Left colon (tissue), 2 donors: Measurements from ENCODE around the gene EPB41L4A. TPM values are rescaled to one million over a fixed set of nuclear protein-coding genes. Genes with fewer than 3 reads are reported as not detected.
"Not testable (repeated sequence)": the region's sequence is repeated elsewhere in the genome, so short reads cannot be mapped to it uniquely, and the experiment has no call there.

ENCODE experiments used
- ATAC-seq: fragments of 200-7000 bp; cut with Tn5 transposase; one replicate; pipeline ENCODE4 v1.9.1; 2020; ENCODE audit warnings: mild to moderate bottlenecking, moderate library complexity
- DNase-seq, 2 donors: peaks; one replicate each; pipeline ENCODE4 v3.0.0-alpha.2; 2020
- intact Hi-C, 2 donors: fragments of 100-400 bp; cut with DNase I in 1 of 2; cut with micrococcal nuclease in 1 of 2; formaldehyde crosslinking; loops; one replicate each; pipeline versions ENCODE4 v1.11.2 to v1.14.0; 2022; cut with DNase I, micrococcal nuclease
- total RNA-seq, 2 donors: library from RNA; stranded (reverse); fragmentation: NEBNext Ultra II Directional; extraction: Animal tissue kit (Norgen Biotek cat#: 25700); gene quantifications; one replicate each; pipeline ENCODE4 v1.2.1, GENCODE V29; 2021
- donor health status: DM: no; HTN: no; CAD: no.
- donor health status: DM: yes; HTN: yes; CAD: no.

Gene EPB41L4A
- total RNA-seq, 2 donors from 2014 or later = 10.2 to 34.0 TPM

DNA sequence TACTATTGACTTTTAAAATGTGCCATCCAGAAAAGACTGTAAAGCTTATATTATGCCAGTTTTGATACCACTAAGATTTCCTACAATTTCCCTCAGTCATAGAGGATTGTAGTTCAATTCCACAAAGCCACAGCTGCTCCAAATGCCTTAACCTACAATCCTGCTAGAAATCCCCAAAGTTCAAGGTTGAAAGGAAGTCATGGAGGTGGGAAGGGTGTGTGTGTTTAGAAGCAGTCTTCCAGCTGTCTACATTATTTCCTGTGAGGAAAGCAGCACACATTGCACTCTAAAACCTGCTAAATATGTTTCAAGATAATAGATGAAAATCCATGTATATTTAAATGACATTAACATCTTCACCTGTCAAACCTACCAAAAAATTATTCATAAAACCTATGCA lies 11.8 kb downstream of the EPB41L4A start:
- intact Hi-C loops = no loop called here
- no peak for ATAC-seq
- no peak for DNase-seq

DNA sequence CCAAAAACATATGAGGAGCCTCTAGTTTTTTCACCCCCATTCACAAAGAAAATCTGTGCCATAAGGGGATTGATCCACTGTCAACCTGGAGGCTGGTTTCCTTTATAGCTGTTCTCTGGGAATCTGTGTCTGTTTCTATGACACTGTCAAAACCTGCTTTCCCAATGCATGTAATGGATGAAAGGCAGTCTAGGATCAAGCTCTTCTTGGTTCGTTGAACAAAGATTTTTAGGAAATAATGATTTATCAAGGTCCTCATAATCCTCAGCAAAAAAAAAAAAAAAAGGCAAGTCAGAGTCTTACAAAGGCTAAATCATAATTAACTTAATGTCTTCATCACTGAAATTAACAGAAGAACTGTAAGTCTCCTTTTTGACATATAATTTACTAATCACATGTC lies 16.0 kb downstream of the EPB41L4A start:
- DNase-seq (no peak), ATAC-seq (no peak)
- intact Hi-C loops = no loop called here

DNA sequence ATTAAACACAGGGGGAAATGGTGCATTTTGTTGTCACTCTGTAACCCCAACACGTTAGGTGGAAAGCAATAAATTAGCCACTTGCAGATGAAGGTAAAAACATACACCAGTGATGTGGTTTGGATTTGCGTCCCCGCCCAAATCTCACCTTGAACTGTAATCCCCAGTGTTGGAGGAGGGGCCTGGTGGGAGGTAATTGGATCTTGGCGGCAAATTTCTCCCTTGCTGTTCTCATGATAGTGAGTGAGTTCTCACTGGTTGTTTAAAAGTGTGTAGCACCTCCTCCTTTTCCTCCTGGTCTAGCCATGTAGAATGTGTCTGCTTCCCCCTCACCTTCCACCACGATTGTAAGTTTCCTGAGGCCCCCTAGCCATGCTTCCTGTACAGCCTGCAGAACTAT lies 17.2 kb downstream of the EPB41L4A start:
- intact Hi-C loops = no loop called here
- DNase-seq = no peak
- ATAC-seq = no peak

DNA sequence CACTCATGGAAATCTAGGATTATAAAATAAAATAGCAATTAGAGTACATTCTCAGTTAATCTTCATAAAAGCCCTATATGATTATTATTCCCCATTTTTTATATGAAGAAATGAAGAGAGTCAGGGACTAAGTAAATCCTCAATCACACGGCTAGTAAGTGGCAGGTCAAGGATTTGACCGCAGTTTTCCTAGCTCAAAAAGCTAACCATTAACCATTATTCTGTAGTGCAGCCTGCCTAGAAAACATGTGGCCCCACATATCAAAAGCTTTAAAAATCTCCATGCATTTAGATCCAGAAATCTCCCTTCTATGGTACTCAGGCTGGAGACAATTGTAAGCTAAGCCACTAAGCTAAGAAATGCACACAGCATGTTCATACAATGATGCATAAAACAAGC lies 21.4 kb downstream of the EPB41L4A start:
- ATAC-seq = no peak
- intact Hi-C loops = no loop called here
- DNase-seq = no peak

DNA sequence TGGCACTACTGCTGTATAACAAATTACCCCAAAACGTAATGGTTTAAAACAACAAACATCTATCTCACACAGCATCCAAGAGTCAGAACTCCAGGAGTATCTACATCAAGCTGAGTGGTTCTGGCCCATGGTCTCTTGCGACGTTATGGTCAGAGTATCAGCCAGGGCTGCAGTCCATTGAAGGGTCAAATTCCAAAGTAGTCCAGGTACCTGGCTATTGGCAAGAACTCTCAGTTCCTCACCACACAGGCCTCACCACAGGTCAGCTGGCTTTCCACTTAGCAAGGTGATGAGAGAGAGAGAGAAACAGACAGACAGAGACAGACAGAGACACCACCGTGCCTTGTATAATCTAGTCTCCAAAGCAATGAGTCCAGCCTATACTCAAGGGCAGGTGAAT lies 22.6 kb downstream of the EPB41L4A start:
- intact Hi-C loops = no loop called here
- DNase-seq (no peak), ATAC-seq (no peak)

DNA sequence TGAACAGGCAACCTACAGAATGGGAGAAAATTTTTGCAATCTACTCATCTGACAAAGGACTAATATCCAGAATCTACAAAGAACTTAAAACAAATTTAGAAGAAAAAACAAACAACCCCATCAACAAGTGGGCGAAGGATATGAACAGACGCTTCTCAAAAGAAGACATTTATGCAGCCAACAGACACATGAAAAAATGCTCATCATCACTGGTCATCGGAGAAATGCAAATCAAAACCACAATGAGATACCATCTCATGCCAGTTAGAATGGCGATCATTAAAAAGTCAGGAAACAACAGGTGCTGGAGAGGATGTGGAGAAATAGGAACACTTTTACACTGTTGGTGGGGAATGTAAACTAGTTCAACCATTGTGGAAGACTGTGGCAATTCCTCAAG lies 23.8 kb downstream of the EPB41L4A start:
- ATAC-seq, DNase-seq, intact Hi-C loops: not testable (repeated sequence)

DNA sequence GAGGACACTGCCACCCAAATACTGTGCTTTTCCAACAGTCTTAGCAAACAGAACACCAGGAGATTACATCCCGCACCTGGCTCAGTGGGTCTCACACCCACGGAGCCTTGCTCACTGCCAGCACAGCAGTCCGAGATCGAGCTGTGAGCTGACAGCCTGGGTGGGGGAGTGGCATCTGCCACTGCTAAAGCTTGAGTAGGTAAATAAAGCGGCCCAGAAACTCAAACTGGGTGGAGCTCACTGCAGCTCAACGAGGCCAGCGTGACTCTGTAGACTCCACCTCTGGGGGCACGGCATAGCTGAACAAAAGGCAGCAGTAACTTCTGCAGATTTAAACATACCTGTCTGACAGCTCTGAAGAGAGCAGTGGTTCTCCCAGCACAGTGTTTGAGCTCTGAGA lies 28.8 kb downstream of the EPB41L4A start:
- intact Hi-C loops = no loop called here
- peak; percentile 31 to 44 for DNase-seq
- peak; percentile 94 for ATAC-seq

DNA sequence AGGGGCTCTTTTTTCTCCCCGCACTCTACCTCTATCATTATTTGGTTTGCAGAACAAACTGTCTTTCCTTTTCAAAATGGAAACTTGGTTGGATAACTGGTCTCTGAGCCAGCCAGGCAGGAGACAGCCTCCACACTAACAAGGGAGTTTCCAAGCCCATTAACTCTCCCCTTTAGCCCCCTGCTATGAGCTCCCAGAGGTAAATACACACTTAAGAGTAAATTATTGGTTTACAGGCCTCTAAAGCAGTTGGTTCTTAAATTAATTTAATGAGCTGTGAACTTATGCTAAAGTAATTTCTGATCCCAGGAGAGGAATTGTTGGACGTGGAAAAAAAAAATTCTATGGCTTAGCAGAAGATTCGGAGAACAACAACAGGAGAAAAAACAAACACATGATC lies 30.3 kb downstream of the EPB41L4A start:
- no peak for DNase-seq
- intact Hi-C loops = no loop called here
- ATAC-seq = no peak

DNA sequence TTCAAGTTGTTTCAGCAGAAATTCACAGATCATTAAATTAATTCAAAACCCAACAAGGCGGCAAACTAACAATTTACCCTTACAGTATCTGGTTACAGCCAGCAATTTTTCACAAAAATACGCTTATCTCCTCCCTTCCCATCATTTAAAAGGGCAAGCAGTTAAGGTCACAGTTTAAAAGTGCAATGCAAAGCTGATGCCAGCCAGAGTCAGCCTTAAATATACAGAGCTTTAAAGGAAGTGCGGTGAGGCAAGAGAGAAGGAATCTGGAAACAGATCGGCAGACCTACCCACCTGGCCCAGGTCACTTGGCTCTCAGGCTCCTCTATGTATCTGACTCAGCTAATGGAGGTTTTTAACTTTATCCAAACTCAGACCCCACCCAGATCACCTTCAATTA lies 31.0 kb downstream of the EPB41L4A start:
- DNase-seq = no peak
- intact Hi-C loops = no loop called here
- no peak for ATAC-seq

DNA sequence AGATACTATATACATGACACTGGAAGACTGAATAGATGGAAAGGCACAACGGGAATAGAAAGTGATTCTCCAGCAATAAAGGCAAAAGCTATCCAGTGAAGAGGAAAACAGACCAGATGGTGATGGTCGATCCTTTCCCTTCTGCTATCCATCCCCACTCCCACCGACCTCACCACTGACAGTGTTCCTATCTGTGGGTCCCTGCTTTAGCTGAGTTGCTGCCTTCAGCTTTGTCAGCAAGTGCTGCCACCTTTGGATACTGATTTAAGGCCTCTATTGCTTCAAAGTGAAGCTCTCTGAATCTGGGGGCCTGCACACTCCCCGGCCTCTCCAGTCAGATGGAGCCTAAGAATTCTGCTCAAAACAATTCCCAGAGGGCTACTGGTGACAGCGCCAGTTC lies 32.3 kb downstream of the EPB41L4A start:
- intact Hi-C loops = no loop called here
- no peak for DNase-seq

DNA sequence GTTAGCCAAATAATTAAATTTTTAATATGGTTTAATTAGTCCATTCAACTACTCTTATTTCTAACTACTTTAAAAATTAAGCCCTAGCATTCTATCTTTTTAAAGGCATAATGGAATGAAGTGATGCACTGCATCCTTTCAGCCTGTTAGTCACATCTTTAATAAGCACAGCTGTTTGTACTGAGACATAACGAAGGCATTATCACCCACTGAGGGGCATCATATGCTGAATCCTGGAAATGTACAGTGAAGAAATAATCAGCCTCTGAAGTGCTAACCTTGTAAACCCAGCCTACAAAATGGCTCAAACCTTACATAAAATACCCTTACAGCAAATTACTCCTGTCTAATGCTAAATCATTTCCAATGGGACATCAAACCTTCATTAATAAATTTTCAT lies 33.1 kb downstream of the EPB41L4A start:
- no peak for ATAC-seq
- intact Hi-C loops = no loop called here
- DNase-seq = no peak

More for the DNA sequence above, 32.3 kb downstream of the EPB41L4A start:
- ATAC-seq = no peak

DNA sequence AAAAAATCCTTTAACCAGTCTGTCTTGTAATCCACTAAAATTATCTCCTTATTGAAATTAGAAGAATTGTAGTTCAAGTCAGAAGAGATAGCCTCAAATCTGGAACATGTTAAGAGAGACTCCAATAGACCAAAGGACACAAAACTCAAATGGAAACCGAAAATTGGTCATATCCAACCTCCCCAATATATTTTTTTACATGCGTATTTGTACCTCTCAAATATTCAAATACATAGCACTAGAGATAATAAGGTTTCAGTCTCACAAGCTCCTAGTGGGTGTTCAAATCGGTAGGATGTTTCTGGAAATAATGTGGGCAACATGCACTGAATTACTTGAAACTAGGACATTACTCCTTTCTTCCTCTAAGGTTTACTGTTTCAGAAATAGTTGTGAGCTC lies 33.5 kb downstream of the EPB41L4A start:
- DNase-seq = no peak
- intact Hi-C loops = no loop called here
- ATAC-seq = no peak

DNA sequence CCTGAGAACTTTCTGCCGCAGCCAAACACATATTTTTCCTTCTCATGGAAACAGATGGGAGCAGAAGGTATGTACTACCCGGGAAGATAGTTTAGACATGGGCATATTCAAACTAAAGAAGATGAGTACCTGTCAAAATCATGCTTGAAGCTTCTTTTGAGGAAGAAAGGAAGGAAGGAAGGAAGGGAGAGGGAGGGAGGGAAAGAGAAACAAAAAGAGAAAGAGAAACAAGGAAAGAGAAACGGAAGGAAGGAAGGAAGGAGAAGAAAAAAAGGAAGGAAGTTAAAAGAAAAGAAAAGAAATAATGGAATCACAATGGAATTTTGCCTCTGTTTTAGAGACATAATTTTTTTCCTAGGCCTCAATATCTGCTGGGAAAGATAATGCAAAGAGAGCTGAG lies 34.6 kb downstream of the EPB41L4A start:
- intact Hi-C loops = no loop called here
- DNase-seq (no peak), ATAC-seq (no peak)

DNA sequence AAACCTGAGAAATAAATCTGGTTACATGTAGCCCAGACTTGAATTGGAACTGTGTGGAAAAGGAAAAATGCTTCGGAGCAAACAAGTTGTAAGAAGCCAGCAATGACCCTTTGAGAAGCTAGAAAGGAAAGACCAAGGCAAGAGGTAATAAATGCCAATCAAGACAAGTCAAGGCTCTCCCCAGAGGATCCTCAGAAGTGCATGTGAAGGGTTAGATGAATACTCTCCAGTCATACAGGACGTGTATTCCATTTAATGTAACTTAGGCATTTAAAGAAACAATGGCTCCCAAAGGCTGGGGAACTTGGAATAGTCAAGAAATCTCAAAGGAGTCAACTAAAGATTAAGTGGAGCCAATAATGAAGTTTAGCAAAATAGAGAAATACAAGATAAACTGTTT lies 36.2 kb downstream of the EPB41L4A start:
- intact Hi-C loops = no loop called here
- DNase-seq (no peak), ATAC-seq (no peak)

DNA sequence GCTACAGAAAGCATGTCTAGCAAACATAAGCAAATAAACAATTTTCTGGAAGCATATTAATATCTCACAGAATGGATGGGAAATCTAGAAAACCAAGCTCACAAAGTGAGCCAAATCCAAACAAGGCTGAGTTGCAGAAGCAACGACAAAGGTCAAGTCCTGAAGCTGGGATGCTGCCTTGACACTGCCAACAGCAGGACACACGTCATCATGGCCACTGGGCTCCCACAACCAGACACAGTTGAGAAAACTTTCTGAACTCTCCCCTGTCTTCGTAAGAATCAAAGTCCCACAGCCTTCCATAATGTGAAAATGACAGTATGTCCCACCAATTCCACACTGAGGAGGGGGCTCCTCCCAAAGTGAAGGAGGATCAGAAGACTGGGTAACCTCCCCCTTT lies 37.6 kb downstream of the EPB41L4A start:
- DNase-seq (no peak), ATAC-seq (no peak)
- intact Hi-C loops = no loop called here

DNA sequence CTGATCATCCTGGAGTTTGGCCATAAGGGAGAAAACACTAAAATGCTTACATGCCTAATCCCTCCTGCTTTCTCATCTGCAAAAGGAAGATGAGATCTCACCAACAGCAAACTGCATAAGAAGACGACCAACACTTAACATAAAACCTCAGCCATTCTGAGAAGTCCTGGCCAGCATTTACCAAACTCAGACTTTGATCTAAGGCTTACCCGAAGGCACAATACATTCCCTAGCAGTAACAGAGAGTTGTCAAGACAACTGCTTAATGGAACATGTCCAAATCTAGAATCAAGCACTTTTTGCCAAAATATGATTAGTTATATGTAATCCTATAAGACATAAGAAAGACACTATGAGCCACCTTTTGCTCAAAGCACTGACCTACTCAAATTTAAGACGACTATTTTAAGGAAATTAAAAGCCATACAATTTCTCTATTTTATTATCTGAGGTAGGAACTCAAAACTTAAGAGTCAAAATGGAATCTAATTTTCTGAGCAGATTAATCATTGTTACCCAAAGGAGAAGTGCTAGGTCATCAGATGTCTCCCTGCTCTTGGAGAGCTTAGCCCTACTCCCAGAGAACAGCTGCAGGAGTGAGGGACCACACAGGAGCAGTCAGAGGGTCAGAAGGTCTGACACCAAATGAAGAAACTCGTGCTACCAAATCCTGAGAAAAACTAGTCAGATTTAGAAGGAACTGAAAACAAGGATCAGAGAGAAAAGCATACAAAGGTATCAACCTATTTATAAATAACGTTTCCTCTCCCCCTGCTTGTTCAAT lies 39.3 kb downstream of the EPB41L4A start:
- intact Hi-C loops = no loop called here
- no peak for DNase-seq
- ATAC-seq = no peak

DNA sequence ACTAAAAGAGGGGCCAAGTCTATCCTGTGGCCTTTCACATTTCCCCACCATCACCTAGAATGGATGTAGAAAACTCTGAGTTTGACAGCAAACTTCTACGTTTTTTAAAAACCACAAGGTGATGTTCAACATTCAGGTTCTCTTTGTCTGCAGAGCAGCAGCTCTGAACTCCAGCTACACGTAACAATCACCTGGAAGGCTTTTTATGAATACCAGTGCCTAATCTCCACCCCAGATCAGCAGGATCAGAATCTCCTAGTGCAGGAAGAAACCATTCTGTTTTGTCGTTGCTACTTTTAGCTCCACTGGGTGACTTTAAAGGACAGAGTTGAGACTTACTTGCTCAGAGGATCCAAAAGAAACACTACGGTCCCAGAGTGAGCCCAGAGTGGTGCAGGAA lies 44.3 kb downstream of the EPB41L4A start:
- intact Hi-C loops = no loop called here

DNA sequence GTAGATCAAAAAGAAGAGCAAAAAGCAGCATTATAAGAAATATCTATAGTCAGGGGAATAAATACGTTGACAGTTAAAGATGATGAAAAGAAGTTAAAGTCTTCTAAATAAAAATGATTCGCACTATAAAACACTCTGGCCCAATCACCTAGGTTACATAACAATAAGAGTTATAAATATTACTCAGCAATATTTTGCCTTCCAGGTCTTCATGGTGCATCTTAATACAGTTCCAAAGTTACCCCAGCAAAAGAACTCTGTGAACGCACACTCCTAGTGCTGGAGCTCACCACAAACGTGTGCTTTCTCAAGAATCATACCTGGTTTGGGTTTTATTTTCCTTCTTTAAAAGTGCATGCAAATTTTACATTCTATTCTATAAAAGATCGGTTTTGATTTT lies 44.7 kb downstream of the EPB41L4A start:
- DNase-seq (no peak), ATAC-seq (no peak)
- intact Hi-C loops = no loop called here

More for the DNA sequence above, 44.3 kb downstream of the EPB41L4A start:
- no peak for ATAC-seq
- DNase-seq = no peak

DNA sequence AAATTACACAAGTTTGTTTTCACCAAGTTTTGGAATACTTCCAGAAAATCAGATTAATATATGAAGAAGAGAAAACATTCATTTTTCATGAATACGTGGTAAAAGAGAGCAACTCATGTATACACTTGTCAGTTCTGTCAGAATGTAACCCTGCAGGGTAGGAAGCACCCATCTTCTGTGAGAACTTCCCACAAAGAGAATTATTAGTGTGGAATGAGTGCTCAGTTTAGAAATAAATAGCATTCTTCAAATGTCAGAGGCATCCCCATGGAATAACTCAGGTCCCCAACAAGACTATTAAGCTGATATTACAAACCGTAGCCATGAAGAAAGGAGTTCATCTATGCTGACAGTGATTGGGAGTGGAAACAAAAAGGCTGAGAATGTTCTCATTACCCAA lies 45.2 kb downstream of the EPB41L4A start:
- ATAC-seq (no peak), DNase-seq (no peak)
- intact Hi-C loops = no loop called here

DNA sequence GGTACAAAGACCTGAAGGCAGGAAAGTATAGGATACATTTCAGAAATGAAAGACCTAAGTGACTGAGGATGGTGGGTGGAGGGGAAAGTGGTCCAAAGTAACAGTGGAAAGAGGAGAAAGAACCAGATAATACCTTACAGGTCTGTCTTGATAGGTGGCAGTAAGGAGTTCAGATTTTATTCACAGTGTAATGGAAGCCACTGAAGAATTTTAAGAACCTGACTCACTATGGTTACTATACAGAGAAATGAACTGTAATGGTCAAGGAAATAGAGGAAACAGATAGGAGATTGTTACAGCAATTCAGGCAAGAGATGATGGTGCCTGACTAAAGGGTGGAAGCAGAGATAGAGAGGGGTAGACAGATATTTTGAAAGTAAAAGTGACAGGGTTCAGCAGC lies 46.5 kb downstream of the EPB41L4A start:
- DNase-seq (no peak), ATAC-seq (no peak)

DNA sequence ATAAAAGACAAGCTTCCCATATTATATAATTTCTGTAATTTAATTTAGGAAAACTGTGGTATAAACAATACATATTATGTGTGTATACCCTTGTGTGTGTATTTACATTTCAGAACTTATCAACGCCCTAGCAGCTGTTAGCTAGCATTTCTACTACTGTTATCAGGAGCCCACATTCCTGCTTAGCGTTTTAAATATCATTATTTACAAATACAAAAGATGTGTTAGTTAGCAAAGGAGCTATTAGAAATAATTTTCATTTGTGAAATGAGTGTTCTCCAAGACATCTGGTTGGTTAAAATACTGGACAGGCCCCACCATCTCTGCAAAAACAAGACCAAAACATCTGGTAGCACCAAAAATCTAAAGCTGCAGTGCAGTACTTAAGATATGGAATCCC lies 48.0 kb downstream of the EPB41L4A start:
- no peak for DNase-seq
- intact Hi-C loops = no loop called here
- no peak for ATAC-seq

More for the DNA sequence above, 46.5 kb downstream of the EPB41L4A start:
- intact Hi-C loops = no loop called here
